Stimulated activated naive CD8-positive, alpha-beta T cell treated with anti-CD3 and anti-CD28 coated beads, Interleukin-15, Interleukin-2, amounts not matched to agents 100 ng/mL and 50 ng/mL, for 24 hours (primary cell): ENCODE data around the gene SUN1.
A peak's percentile ranks its signal among the peaks of the same experiment; 100 is the strongest.
"Not testable (repeated sequence)": the region's sequence is repeated elsewhere in the genome, so short reads cannot be mapped to it uniquely, and the experiment has no call there.

ENCODE experiments used
- H3K27ac Mint-ChIP-seq: one replicate; pipeline ENCODE4 v1.8.0; 2021; ENCODE audit warnings: mild to moderate bottlenecking, mixed read lengths
- H3K27me3 Mint-ChIP-seq: one replicate; pipeline ENCODE4 v1.8.0; 2021; ENCODE audit warnings: mixed read lengths
- H3K36me3 Mint-ChIP-seq: one replicate; pipeline ENCODE4 v1.8.0; 2021; ENCODE audit warnings: low read depth, mixed read lengths
- H3K4me1 Mint-ChIP-seq: one replicate; pipeline ENCODE4 v1.8.0; 2021; ENCODE audit warnings: low read depth, mixed read lengths
- H3K4me3 Mint-ChIP-seq: one replicate; pipeline ENCODE4 v1.8.0; 2021; ENCODE audit warnings: mild to moderate bottlenecking, mixed read lengths
- H3K9me3 Mint-ChIP-seq: one replicate; pipeline ENCODE4 v1.8.0; 2021; ENCODE audit warnings: mixed read lengths

Gene SUN1

GRCh38 chr7:798921-799470, 33.3 kb upstream of the SUN1 start:
- H3K4me3 Mint-ChIP-seq = no peak overlapping the region
- no peak overlapping the region for H3K27ac Mint-ChIP-seq
- peaks cover 8% of the 10 kb centered on the region for H3K36me3 Mint-ChIP-seq
- H3K9me3 Mint-ChIP-seq = no peaks in the 10 kb centered on the region
- H3K4me1 Mint-ChIP-seq = no peaks in the 10 kb centered on the region
- no peaks in the 10 kb centered on the region for H3K27me3 Mint-ChIP-seq

- H3K4me3 Mint-ChIP-seq = no peak overlapping the region
- peaks cover 8% of the 10 kb centered on the region for H3K36me3 Mint-ChIP-seq
- H3K4me1 Mint-ChIP-seq = no peaks in the 10 kb centered on the region
- H3K27ac Mint-ChIP-seq = no peak overlapping the region
- H3K27me3 Mint-ChIP-seq = no peaks in the 10 kb centered on the region
- no peaks in the 10 kb centered on the region for H3K9me3 Mint-ChIP-seq
Observed at GRCh38 chr7:800692-801091, 31.6 kb upstream of the SUN1 start.

- not testable (repeated sequence) for H3K36me3 Mint-ChIP-seq, H3K4me1 Mint-ChIP-seq, H3K4me3 Mint-ChIP-seq, H3K9me3 Mint-ChIP-seq, H3K27ac Mint-ChIP-seq, H3K27me3 Mint-ChIP-seq
Observed at GRCh38 chr7:801351-801750, 30.9 kb upstream of the SUN1 start.

- H3K27ac Mint-ChIP-seq = no peak overlapping the region
Observed at GRCh38 chr7:801940-802381, 30.3 kb upstream of the SUN1 start.

GRCh38 chr7:802500-803242, 29.6 kb upstream of the SUN1 start:
- Mint-ChIP-seq H3K36me3 (peaks cover 8% of the 10 kb centered on the region), H3K4me1 (no peaks in the 10 kb centered on the region), H3K27me3 (no peaks in the 10 kb centered on the region), H3K4me3 (no peak overlapping the region), H3K27ac (peak overlapping the region; percentile 8), H3K9me3 (no peaks in the 10 kb centered on the region)

More at GRCh38 chr7:801940-802381, 30.3 kb upstream of the SUN1 start:
- Mint-ChIP-seq H3K27me3 (no peaks in the 10 kb centered on the region), H3K9me3 (no peaks in the 10 kb centered on the region), H3K36me3 (peaks cover 8% of the 10 kb centered on the region), H3K4me1 (no peaks in the 10 kb centered on the region), H3K4me3 (no peak overlapping the region)

GRCh38 chr7:803243-803635, 29.0 kb upstream of the SUN1 start:
- peaks cover 4% of the 10 kb centered on the region for H3K36me3 Mint-ChIP-seq
- H3K9me3 Mint-ChIP-seq = no peaks in the 10 kb centered on the region
- H3K27me3 Mint-ChIP-seq = no peaks in the 10 kb centered on the region
- H3K4me1 Mint-ChIP-seq = no peaks in the 10 kb centered on the region
- H3K4me3 Mint-ChIP-seq = no peak overlapping the region
- no peak overlapping the region for H3K27ac Mint-ChIP-seq

GRCh38 chr7:803796-804195, 28.5 kb upstream of the SUN1 start:
- not testable (repeated sequence) for H3K27ac Mint-ChIP-seq

GRCh38 chr7:805261-805660, 27.0 kb upstream of the SUN1 start:
- no peaks in the 10 kb centered on the region for H3K9me3 Mint-ChIP-seq
- no peaks in the 10 kb centered on the region for H3K27me3 Mint-ChIP-seq
- no peaks in the 10 kb centered on the region for H3K36me3 Mint-ChIP-seq
- H3K4me1 Mint-ChIP-seq = no peaks in the 10 kb centered on the region
- no peak overlapping the region for H3K27ac Mint-ChIP-seq
- no peak overlapping the region for H3K4me3 Mint-ChIP-seq

More at GRCh38 chr7:803796-804195, 28.5 kb upstream of the SUN1 start:
- H3K36me3 Mint-ChIP-seq, H3K4me1 Mint-ChIP-seq, H3K4me3 Mint-ChIP-seq, H3K27me3 Mint-ChIP-seq, H3K9me3 Mint-ChIP-seq: not testable (repeated sequence)

GRCh38 chr7:815284-816216, 16.7 kb upstream of the SUN1 start:
- Mint-ChIP-seq H3K36me3 (peaks cover 20% of the 10 kb centered on the region), H3K4me1 (peaks cover 60% of the 10 kb centered on the region), H3K9me3 (no peaks in the 10 kb centered on the region), H3K27ac (peak overlapping the region; percentile 65), H3K27me3 (peaks cover 18% of the 10 kb centered on the region), H3K4me3 (peak overlapping the region; percentile 79)

- Mint-ChIP-seq H3K9me3 (no peaks in the 10 kb centered on the region), H3K4me1 (peaks cover 68% of the 10 kb centered on the region), H3K27me3 (peaks cover 18% of the 10 kb centered on the region), H3K36me3 (peaks cover 26% of the 10 kb centered on the region), H3K27ac (no peak overlapping the region), H3K4me3 (peak overlapping the region; percentile 35)
Observed at GRCh38 chr7:816300-816750, 16.0 kb upstream of the SUN1 start.

GRCh38 chr7:816751-817671, 15.3 kb upstream of the SUN1 start:
- Mint-ChIP-seq H3K9me3 (no peaks in the 10 kb centered on the region), H3K4me1 (peaks cover 72% of the 10 kb centered on the region), H3K27me3 (peaks cover 15% of the 10 kb centered on the region), H3K36me3 (peaks cover 28% of the 10 kb centered on the region), H3K27ac (peak overlapping the region; percentile 90), H3K4me3 (peak overlapping the region; percentile 96)

GRCh38 chr7:818031-818699, 14.1 kb upstream of the SUN1 start:
- Mint-ChIP-seq H3K36me3 (peaks cover 36% of the 10 kb centered on the region), H3K27me3 (peaks cover 9% of the 10 kb centered on the region), H3K4me3 (peak overlapping the region; percentile 96), H3K27ac (no peak overlapping the region), H3K9me3 (no peaks in the 10 kb centered on the region), H3K4me1 (peaks cover 69% of the 10 kb centered on the region)

- Mint-ChIP-seq H3K4me1 (peaks cover 56% of the 10 kb centered on the region), H3K27me3 (no peaks in the 10 kb centered on the region), H3K4me3 (peak overlapping the region; percentile 24), H3K36me3 (peaks cover 45% of the 10 kb centered on the region), H3K9me3 (no peaks in the 10 kb centered on the region), H3K27ac (peak overlapping the region; percentile 62)
Observed at GRCh38 chr7:820341-820740, 11.9 kb upstream of the SUN1 start.

- H3K36me3 Mint-ChIP-seq = peaks cover 58% of the 10 kb centered on the region
- peaks cover 57% of the 10 kb centered on the region for H3K4me1 Mint-ChIP-seq
- H3K27ac Mint-ChIP-seq = no peak overlapping the region
- no peak overlapping the region for H3K4me3 Mint-ChIP-seq
- H3K27me3 Mint-ChIP-seq = no peaks in the 10 kb centered on the region
- no peaks in the 10 kb centered on the region for H3K9me3 Mint-ChIP-seq
Observed at GRCh38 chr7:821688-822087, 10.6 kb upstream of the SUN1 start.
